PFSK-1 (cell line): ENCODE results near the gene CRHBP.

Experiments
- FOXP2 ChIP-seq: optimal IDR thresholded peaks from 2 replicates; pipeline ENCODE3; 2011; ENCODE audit warnings: borderline replicate concordance, control low read depth, inconsistent platforms; ENCODE audit not compliant: insufficient read depth; ENCODE audit errors: extremely low read length, extremely low read depth
- POLR2AphosphoS5 ChIP-seq: IDR thresholded peaks from 2 replicates; pipeline ENCODE4 v1.6.1; 2012; ENCODE audit warnings: low read depth, mild to moderate bottlenecking, control low read depth, low read length, moderate library complexity
- REST ChIP-seq, 2 experiments: IDR thresholded peaks; 2 replicates each; pipeline versions ENCODE4 v1.6.1 to v1.8.0; 2011 to 2012; ENCODE audit warnings: low read depth in 2 of 2, low read length in 2 of 2, control low read depth in 1 of 2, inconsistent platforms in 1 of 2, mild to moderate bottlenecking in 1 of 2, moderate library complexity in 1 of 2; ENCODE audit not compliant: insufficient read depth in 1 of 2
- SIN3A ChIP-seq: IDR thresholded peaks from 2 replicates; pipeline ENCODE4 v1.6.1; 2012; ENCODE audit warnings: mild to moderate bottlenecking, low read length, moderate library complexity, borderline replicate concordance; ENCODE audit not compliant: insufficient read depth
- TAF1 ChIP-seq: IDR thresholded peaks from 2 replicates; pipeline ENCODE4 v1.6.1; 2012; ENCODE audit warnings: low read length, control low read depth, borderline replicate concordance; ENCODE audit not compliant: insufficient read depth

CRHBP gene

DNA sequence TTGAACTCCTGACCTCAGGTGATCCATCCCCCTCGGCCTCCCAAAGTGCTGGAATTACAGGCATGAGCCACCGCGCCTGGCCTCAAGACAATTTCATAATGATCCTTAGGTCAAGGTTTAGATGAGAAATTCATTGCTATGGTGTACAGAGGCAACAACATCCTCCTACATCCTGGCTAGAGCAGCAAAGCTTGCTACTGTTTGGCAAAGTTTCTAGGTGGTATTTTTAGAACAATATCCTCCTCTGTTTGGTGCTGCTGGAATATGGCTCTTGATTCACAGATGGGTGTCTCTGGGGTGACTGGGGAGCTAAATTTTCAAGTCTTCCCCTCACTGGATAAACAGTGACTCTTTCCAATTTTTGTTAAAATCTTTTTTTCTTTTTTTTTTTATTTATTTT is 30.6 kb downstream of the CRHBP start:
- TF ChIP-seq TAF1 (no peak), REST (IDR thresholded peaks at IDR 0.05; ENCODE audit: insufficient read depth in 1 of 2, low read depth in 2 of 2, low read length in 2 of 2) (no peak), POLR2AphosphoS5 (no peak), FOXP2 (no peak), SIN3A (no peak)

- TF ChIP-seq FOXP2 = no peak
- TF ChIP-seq POLR2AphosphoS5 = no peak
- TF ChIP-seq TAF1 = no peak
- TF ChIP-seq REST (IDR thresholded peaks at IDR 0.05; ENCODE audit: insufficient read depth in 1 of 2, low read depth in 2 of 2, low read length in 2 of 2) = no peak
- no peak for TF ChIP-seq SIN3A
Measured at GRCh38 chr5:76986825-76987526, 34.1 kb downstream of the CRHBP start.

GRCh38 chr5:76990899-76991459 is 38.1 kb downstream of the CRHBP start:
- TF ChIP-seq POLR2AphosphoS5 = no peak
- no peak for TF ChIP-seq TAF1
- no peak for TF ChIP-seq REST (IDR thresholded peaks at IDR 0.05; ENCODE audit: insufficient read depth in 1 of 2, low read depth in 2 of 2, low read length in 2 of 2)
- no peak for TF ChIP-seq FOXP2
- TF ChIP-seq SIN3A = no peak

GRCh38 chr5:76994337-76994736 is 41.5 kb downstream of the CRHBP start:
- TF ChIP-seq POLR2AphosphoS5 (no peak), FOXP2 (no peak), REST (IDR thresholded peaks at IDR 0.05; ENCODE audit: insufficient read depth in 1 of 2, low read depth in 2 of 2, low read length in 2 of 2) (no peak)
